ENCODE data around the gene CHD3.

GRCh38 chr17:7849130-7849750, 39.3 kb upstream of the CHD3 start:
- TF ChIP-seq CTCF (IDR thresholded peaks at IDR 0.05) (no peak), SIN3A (IDR thresholded peaks at IDR 0.05; ENCODE audit: borderline replicate concordance, insufficient read depth, low read depth, low read length) (no peak), REST (IDR thresholded peaks at IDR 0.05; ENCODE audit: insufficient read depth in 1 of 2, low read depth in 2 of 2, low read length in 1 of 2) (no peak), POLR2AphosphoS5 (IDR thresholded peaks at IDR 0.05; ENCODE audit: low read depth, low read length) (no peak)
